Measurements from ENCODE around the gene FBXO7. TPM values are rescaled to one million over a fixed set of nuclear protein-coding genes. Genes with fewer than 3 reads are reported as not detected.

Gene FBXO7
- total and polyA plus RNA-seq, 2 of the 4 experiments (the other 2 are of a cell fraction): 71.5 TPM

DNA sequence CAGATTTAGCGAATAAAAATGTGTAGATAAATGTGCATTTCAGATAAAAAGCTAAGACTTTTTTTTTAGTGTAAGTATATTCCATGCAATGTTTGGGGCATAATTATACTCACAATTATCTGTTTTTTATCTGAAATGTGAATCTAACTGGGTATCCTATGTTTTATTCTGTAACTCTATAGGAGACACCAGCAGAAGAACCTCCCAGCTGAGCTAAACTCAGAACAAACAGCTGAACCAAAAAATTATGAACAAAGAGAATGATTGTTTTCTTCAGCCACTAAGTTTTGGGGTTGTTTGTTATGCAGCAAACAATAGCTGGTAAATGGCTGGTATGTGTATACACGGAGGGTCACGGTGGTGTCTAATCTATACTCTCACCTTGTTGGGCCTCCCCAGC lies 42.9 kb downstream of the FBXO7 start:
- Histone ChIP-seq H3K56ac (ENCODE audit: extremely low read depth, insufficient read depth, low read length) (no peak overlapping the region), H4K5ac (ENCODE audit: low read depth, low read length) (no peak overlapping the region), H2AFZ (replicated peaks; ENCODE audit: low read length, poor library complexity) (no peak overlapping the region), H3K27me3 (ENCODE audit: control insufficient read depth, insufficient read depth, low read length) (peaks cover 3% of the 10 kb centered on the region), H3K18ac (ENCODE audit: low read depth, low read length) (no peak overlapping the region), H3K9me3 (ENCODE audit: control insufficient read depth, insufficient read depth, low read length) (no peaks in the 10 kb centered on the region), H3K14ac (replicated peaks; ENCODE audit: low read depth, low read length) (no peak overlapping the region), H4K91ac (ENCODE audit: insufficient read depth, low read depth, low read length) (no peak overlapping the region), H3K36me3 (ENCODE audit: control insufficient read depth, insufficient read depth, low read length) (no peaks in the 10 kb centered on the region), H2AK9ac (replicated peaks; ENCODE audit: low read depth, low read length, poor library complexity) (no peak overlapping the region), H3K4me1 (ENCODE audit: control insufficient read depth, insufficient read depth, low read length) (no peaks in the 10 kb centered on the region), H4K8ac (ENCODE audit: low read depth in 2 of 2, low read length in 2 of 2) (no peak overlapping the region), H2BK20ac (ENCODE audit: low read depth, low read length) (no peak overlapping the region), H3K27ac (ENCODE audit: insufficient read depth, low read length) (no peak overlapping the region), H2BK120ac (ENCODE audit: low read depth, low read length) (no peak overlapping the region), H3K79me1 (ENCODE audit: low read depth in 1 of 2, low read length in 2 of 2) (no peaks in the 10 kb centered on the region), H3K4ac (ENCODE audit: low read depth, low read length) (no peak overlapping the region), H2AK5ac (ENCODE audit: low read depth, low read length) (no peak overlapping the region), H3K23ac (ENCODE audit: low read depth, low read length) (no peak overlapping the region), H3K9ac (ENCODE audit: low read depth, low read length) (no peak overlapping the region), H2BK15ac (ENCODE audit: low read depth, low read length) (no peak overlapping the region), H3K4me2 (ENCODE audit: low read depth, low read length) (no peak overlapping the region), H2BK5ac (ENCODE audit: low read depth, low read length, poor library complexity, severe bottlenecking) (no peak overlapping the region), H3K9me1 (ENCODE audit: insufficient read depth, low read length) (no peaks in the 10 kb centered on the region), H4K20me1 (ENCODE audit: insufficient read depth, low read length) (no peaks in the 10 kb centered on the region), H3K4me3 (ENCODE audit: insufficient read depth, low read depth, low read length) (no peak overlapping the region)
- no peak for TF ChIP-seq BHLHE40 (IDR thresholded peaks at IDR 0.05; ENCODE audit: low read depth, low read length)
- TF ChIP-seq SMC3 (IDR thresholded peaks at IDR 0.05; ENCODE audit: low read depth, low read length): no peak
- no peak for TF ChIP-seq NFE2L2 (IDR thresholded peaks at IDR 0.05; ENCODE audit: low read depth, low read length)
- TF ChIP-seq MXI1 (IDR thresholded peaks at IDR 0.05; ENCODE audit: borderline replicate concordance, low read depth, low read length): no peak
- TF ChIP-seq, protein P1, sequence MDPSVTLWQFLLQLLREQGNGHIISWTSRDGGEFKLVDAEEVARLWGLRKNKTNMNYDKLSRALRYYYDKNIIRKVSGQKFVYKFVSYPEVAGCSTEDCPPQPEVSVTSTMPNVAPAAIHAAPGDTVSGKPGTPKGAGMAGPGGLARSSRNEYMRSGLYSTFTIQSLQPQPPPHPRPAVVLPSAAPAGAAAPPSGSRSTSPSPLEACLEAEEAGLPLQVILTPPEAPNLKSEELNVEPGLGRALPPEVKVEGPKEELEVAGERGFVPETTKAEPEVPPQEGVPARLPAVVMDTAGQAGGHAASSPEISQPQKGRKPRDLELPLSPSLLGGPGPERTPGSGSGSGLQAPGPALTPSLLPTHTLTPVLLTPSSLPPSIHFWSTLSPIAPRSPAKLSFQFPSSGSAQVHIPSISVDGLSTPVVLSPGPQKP (IDR thresholded peaks at IDR 0.05; ENCODE audit: borderline replicate concordance, low read depth, low read length): no peak
- no peak for TF ChIP-seq CEBPB (IDR thresholded peaks at IDR 0.05; ENCODE audit: low read depth, low read length)
- TF ChIP-seq RFX5 (IDR thresholded peaks at IDR 0.05; ENCODE audit: low read depth, low read length): no peak
- dilution Hi-C loops (cut with HindIII; ENCODE audit: low sequenced_read_pairs, unreplicated experiment): no loop called here
- intact Hi-C loops (cut with micrococcal nuclease): no loop called here
- DNase-seq: no peak
- ChIA-PET POLR2A (ENCODE audit: unreplicated experiment) (interaction anchor here (0.5 kb wide), 1 partner anchor 195 kb away, joined by 5 read pairs; no protein-coding TSS in a partner anchor), CTCF (interaction anchor here (0.7 to 1.3 kb wide), 2 partner anchors 11 to 279 kb away, joined by 3 read pairs; no protein-coding TSS in a partner anchor)
- in situ Hi-C loops (cut with MboI; ENCODE audit: low sequenced_read_pairs): no loop called here
- no peak for ATAC-seq (ENCODE audit: low read depth)
- no CpG with 5 or more reads among the region's 3 CpGs for WGBS, 2 experiments (ENCODE audit: extremely low coverage in 2 of 2, insufficient read length in 1 of 2)
- no TSS peak for BruUV-seq (replicated peaks)
